Epithelial cell of esophagus (primary cell): Measurements from ENCODE around the gene ATXN7L1.

Experiments used
- DNase-seq: peaks from one replicate; pipeline ENCODE4 v3.0.0; 2010; ENCODE audit warnings: low read depth
- H3K4me3 ChIP-seq: 2 replicates; pipeline ENCODE4 v1.5.1; 2011; ENCODE audit warnings: mild to moderate bottlenecking, low read length, control low read depth
- CTCF ChIP-seq: IDR thresholded peaks from 2 replicates; pipeline ENCODE4 v1.5.1; 2011; ENCODE audit warnings: low read depth, mild to moderate bottlenecking, low read length, control low read depth, inconsistent platforms; ENCODE audit not compliant: insufficient read depth; ENCODE audit errors: missing control alignments

ATXN7L1 gene

DNA sequence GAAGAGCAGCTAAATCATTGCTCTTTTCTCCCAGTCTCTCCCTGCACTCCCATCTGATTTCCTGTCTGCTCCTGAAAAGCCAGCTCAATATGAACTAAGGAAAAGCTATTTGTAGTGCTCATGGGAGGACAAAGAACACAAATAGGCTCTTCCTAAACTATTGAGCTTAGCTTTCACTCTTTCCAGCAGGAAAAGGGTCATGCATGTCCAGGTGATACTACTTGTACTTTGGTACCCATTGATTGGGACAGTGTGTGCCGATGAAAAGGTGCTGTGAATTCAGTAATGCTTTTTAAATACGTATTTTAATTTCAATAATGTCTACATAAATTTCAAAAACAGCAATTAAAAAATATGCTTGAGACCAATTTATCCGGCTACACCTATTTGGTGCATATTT lies 37.5 kb upstream of the ATXN7L1 start:
- no peak for TF ChIP-seq CTCF
- no peak for DNase-seq

DNA sequence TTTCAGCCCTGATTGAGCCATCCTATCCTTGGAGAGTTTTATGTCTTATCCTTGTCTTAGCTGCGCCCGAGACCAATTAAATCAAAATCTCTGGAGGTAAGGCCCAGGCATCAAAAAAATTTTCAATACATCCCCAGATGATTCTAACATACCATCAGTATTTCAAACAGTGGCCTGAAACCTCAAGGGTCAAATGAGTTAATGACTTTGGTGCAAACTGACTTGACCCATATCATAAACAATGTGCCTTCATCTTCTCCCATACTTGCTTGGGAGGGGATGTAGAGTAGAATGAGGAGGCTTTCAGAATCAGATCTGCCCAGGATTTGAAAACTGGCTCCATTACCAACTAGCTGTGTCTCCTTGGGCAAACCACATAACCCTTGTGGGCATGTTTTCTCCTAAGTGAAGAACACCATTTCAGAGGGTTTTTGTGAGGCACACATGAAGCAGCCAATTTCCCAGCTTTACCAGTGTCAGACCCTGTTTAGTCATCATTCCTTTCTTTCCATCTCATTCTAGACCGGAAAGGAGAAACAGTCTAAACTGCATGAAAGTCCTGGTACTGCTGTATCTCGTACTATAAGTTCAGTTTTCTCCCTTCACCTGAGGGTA lies 35.7 kb upstream of the ATXN7L1 start:
- H3K4me3 ChIP-seq: no peak overlapping the region
- TF ChIP-seq CTCF: no peak
- no peak for DNase-seq

More for the DNA sequence above, 37.5 kb upstream of the ATXN7L1 start:
- H3K4me3 ChIP-seq: no peak overlapping the region

- no peak overlapping the region for H3K4me3 ChIP-seq
- TF ChIP-seq CTCF: no peak
- DNase-seq: no peak
Observed at GRCh38 chr7:105910172-105910571, 33.8 kb upstream of the ATXN7L1 start.

- TF ChIP-seq CTCF: no peak
- no peak overlapping the region for H3K4me3 ChIP-seq
- DNase-seq: no peak
Observed at GRCh38 chr7:105909742-105910141, 33.3 kb upstream of the ATXN7L1 start.

- no peak for DNase-seq
- no peak overlapping the region for H3K4me3 ChIP-seq
- TF ChIP-seq CTCF: no peak
Observed at GRCh38 chr7:105907129-105907846, 30.9 kb upstream of the ATXN7L1 start.

DNA sequence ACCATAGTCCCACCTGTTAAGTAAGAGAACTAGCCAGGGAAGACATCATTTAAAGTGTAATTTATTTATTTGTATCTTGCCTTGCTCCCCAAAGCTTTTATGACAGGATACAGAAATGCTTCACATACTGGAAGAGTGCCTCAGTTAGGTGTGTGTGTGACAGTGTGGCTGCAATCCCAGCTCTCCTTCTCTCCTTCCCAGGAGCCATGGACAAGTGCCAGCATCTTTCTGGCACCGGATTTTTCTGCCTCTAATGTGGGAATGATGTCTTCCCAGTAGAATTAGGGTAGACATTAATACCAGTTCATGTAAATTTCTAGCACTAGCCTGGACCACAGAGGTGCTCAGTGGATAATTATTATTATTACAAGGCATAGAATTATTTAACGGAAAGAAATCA lies 30.3 kb upstream of the ATXN7L1 start:
- DNase-seq: no peak
- H3K4me3 ChIP-seq: no peak overlapping the region
- TF ChIP-seq CTCF: no peak
